Measurements from ENCODE around the gene MCM5.

- TF ChIP-seq CTCF (IDR thresholded peaks at IDR 0.05; ENCODE audit: low read depth, low read length, missing input control) (no peak), ZBTB33 (IDR thresholded peaks at IDR 0.05) (no peak), EGR1 (IDR thresholded peaks at IDR 0.05; ENCODE audit: low read depth in 2 of 2) (no peak), ATF3 (IDR thresholded peaks at IDR 0.05) (no peak), RAD21 (IDR thresholded peaks at IDR 0.05) (no peak), GABPA (IDR thresholded peaks at IDR 0.05 in 1 of 2, conservative IDR thresholded peaks at IDR 0.05 in 1 of 2) (no peak)
- TF ChIP-seq, protein P1, sequence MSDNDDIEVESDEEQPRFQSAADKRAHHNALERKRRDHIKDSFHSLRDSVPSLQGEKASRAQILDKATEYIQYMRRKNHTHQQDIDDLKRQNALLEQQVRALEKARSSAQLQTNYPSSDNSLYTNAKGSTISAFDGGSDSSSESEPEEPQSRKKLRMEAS (IDR thresholded peaks at IDR 0.05): no peak
Observed at GRCh38 chr22:35472488-35472887, 72.5 kb downstream of the MCM5 start.

Measured in liver (tissue), 3 donors.